GM21423 (cell line): ENCODE measurements around the gene SAPCD2.
A peak's percentile ranks its signal among the peaks of the same experiment; 100 is the strongest.

Experiments
- ATAC-seq: cut with Tn5 transposase; IDR thresholded peaks from one replicate; pipeline ENCODE4 v1.9.1; 2021; ENCODE audit warnings: mild to moderate bottlenecking, moderate library complexity; ENCODE audit not compliant: unreplicated experiment

Gene SAPCD2

GRCh38 chr9:137050570-137050969 is 19.8 kb downstream of the SAPCD2 start:
- ATAC-seq, result no peak

- no peak for ATAC-seq
Measured at GRCh38 chr9:137049544-137050449, 20.6 kb downstream of the SAPCD2 start.

- ATAC-seq, result no peak
Measured at GRCh38 chr9:137048655-137049543, 21.5 kb downstream of the SAPCD2 start.

GRCh38 chr9:137046088-137046787 is 24.1 kb downstream of the SAPCD2 start, which contains the start of gene NPDC1:
Gene NPDC1 (minus strand): TSS chr9:137046177. CDS start chr9:137045989, 188 bp downstream.
- ATAC-seq, result peak; percentile 71

- no peak for ATAC-seq
Measured at GRCh38 chr9:137045294-137046087, 24.9 kb downstream of the SAPCD2 start.

- no peak for ATAC-seq
Measured at GRCh38 chr9:137044502-137045177, 25.7 kb downstream of the SAPCD2 start.

GRCh38 chr9:137044037-137044436 is 26.3 kb downstream of the SAPCD2 start:
- ATAC-seq, result no peak

GRCh38 chr9:137042751-137043727 is 27.3 kb downstream of the SAPCD2 start:
- no peak for ATAC-seq

- ATAC-seq, result no peak
Measured at GRCh38 chr9:137041124-137041523, 29.2 kb downstream of the SAPCD2 start.

- no peak for ATAC-seq
Measured at GRCh38 chr9:137040568-137040967, 29.8 kb downstream of the SAPCD2 start.

GRCh38 chr9:137039611-137040366 is 30.6 kb downstream of the SAPCD2 start:
- no peak for ATAC-seq

GRCh38 chr9:137038916-137039315 is 31.4 kb downstream of the SAPCD2 start:
- no peak for ATAC-seq

GRCh38 chr9:137037483-137037882 is 32.9 kb downstream of the SAPCD2 start:
- no peak for ATAC-seq

- ATAC-seq, result no peak
Measured at GRCh38 chr9:137037035-137037434, 33.3 kb downstream of the SAPCD2 start.

GRCh38 chr9:137035937-137036336 is 34.4 kb downstream of the SAPCD2 start:
- ATAC-seq, result no peak

- no peak for ATAC-seq
Measured at GRCh38 chr9:137035507-137035834, 34.9 kb downstream of the SAPCD2 start.

GRCh38 chr9:137034709-137035506 is 35.4 kb downstream of the SAPCD2 start:
- peak; percentile 50 for ATAC-seq
